NCI-H2227 (cell line): ENCODE measurements around the gene FSTL5.

Source experiments
- DNase-seq: peaks from one replicate; lab custom pipeline; 2025; ENCODE audit not compliant: unreplicated experiment; lab: John Stamatoyannopoulos, UW

FSTL5 gene

GRCh38 chr4:161585011-161585410 is 578.8 kb downstream of the FSTL5 start:
- no peak for DNase-seq

DNA sequence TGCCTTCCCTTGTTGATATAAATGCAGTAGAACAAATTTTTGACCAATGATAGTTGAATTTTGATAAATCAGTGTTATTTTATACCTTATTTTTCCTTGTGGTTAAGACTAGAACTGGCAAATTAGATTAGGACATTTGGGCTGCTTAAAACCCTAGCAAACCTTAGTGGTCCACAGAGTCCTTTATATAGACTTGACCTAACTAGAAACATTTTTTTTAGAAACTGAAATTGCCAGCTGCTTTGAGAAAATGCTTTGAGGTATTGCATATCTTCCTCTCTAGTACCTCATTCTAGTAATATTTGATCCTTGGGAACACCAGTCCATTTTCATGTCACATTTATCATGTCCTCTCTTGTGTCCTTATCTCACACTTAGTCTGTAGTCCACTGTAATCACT is 580.3 kb downstream of the FSTL5 start:
- no peak for DNase-seq

DNA sequence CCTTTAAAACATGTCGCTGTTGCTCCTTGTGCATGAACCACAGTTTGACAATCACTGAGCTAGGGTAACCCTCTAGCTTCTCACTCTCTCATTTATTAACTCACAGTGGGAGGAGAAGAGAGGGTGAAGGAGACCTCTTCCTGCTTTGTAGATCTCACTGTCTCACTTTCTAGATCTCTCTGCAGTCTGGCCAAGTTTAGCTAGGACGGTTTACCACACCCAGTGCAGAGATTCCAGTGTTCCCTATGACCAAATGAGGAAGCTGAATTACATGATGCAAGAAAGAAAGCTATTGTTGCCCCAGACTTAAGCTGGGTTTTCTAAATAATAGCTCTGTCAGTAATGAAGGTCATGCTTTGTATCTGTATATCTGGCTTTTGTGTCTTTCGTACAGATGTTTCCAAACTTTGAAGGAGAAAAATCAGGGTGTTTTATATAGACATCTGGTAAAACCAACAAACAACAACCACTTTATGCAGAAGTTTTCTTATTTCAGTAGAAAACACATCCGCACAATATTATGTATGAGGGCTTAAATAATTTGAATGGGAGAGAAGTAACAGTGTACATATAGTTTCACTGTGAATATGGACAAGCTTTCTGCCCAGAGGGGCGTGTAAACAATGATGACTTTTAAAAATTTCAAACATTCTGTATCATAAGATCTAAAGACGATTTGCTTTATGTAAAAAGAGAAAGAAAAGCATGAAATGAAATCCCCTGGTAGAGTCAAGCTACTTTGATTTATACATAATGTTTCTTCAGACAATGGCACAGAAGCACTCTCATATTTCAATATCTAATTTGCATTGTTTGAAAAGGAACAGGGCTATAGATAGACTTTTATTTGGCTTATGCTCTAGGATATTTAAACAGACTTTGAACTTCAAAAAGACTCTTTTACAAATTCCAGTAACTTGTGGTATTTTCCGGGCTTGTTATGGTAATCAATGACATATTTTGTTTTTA is 582.3 kb downstream of the FSTL5 start:
- DNase-seq = no peak

DNA sequence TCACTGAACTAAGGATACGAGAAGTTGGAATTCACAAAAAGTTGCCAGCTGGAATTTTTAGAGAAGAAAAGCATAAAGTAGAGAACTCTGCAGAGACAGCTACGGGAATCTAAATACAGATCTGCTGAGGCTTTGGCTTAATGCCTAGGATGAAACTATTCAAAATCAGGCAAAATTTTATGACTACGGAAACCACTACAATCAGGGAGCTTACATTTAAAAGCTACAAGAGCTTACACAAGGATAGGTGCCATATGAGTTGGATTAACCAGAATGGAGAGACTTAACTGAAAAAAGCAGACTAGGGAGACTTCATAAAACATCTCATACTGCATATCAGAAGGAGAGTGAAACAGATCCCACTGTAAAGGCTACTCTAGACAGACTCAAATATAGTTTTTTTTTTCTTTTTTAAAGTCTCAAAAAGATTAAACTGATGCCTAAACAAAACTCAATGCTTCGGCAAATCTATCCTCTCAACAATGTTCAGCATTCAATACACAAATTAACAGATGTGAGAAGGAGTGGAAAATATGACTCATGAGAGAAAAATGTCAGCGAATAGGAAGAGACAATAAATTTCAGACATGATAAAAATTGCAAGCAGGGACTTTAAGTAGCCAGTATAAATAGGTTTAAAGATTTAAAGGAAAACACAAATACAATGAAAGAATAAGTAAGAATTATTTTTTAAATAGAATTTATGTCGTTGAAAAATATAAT is 586.1 kb downstream of the FSTL5 start:
- no peak for DNase-seq

GRCh38 chr4:161573836-161574235 is 590.0 kb downstream of the FSTL5 start:
- no peak for DNase-seq

DNA sequence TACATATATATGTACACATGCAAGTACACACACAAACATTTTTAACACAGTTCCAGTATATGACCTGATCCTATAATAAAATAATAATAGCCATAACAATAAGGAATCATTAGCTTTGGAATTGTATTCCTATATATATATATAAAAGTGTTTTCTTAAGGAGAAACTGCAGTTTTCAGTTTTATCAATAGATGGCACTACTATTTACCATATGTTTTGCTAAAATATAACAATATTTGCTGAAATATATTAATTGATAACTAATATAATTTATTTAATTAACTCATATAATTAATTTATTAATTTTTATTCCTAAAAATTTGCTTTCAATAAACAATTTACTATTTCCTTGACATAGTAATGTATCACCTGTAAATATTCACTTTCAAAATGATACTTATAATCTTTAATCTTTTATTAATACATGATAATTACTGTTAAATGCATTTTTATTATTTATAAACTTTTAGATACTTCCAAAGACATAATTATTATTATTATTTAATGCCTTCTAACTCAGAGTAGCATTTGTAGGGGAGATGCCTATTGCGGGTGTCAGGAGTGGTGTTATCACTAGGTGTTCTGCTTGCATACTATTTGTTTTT is 599.5 kb downstream of the FSTL5 start:
- DNase-seq = no peak

DNA sequence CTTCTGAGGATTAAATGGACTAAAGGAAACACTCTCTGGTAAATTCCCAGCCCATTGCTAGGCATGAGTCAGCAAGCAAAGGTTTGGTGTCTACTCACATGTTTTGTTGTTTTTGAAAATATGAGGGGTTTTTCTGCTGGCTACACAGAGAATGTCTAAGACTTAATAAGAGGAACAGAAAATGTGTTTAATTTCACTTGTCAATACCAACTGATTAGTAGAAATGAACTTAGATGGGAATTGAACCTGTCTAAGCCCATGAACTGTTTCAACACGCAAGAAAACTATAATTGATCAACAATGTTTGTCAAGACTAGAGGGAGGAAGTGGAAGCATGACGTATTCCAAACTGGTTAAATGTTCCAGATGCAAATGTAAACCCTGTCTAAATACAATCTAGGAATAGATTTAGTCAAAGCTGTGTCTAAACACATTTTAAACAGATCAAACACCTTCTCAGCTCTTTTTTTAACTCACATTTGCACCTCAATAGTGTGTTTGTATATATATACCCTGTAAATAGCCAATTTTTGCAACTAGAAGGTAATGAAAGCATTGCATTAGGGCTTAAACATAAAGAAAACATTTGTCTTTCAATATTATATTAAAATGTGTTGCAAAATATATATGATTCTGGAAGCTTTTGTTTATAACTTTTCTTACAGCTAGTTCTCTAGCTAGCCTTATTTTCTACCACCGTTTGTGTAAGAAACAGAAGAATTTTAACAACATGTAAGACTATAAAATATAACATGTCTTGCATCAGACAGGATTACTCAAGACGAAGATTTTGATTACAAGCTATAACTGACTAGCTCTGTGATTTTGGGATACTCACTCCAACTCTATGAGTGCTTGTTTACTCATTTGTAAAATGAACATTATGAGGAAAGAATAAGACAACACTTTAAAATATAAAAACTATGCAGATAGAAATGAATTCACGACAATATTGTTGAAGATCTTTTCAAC is 607.8 kb downstream of the FSTL5 start:
- DNase-seq = no peak

GRCh38 chr4:161554372-161554990 is 609.3 kb downstream of the FSTL5 start:
- DNase-seq = no peak

- DNase-seq = no peak
Observed at GRCh38 chr4:161546902-161547301, 616.9 kb downstream of the FSTL5 start.

GRCh38 chr4:161540265-161540664 is 623.5 kb downstream of the FSTL5 start:
- DNase-seq = no peak

DNA sequence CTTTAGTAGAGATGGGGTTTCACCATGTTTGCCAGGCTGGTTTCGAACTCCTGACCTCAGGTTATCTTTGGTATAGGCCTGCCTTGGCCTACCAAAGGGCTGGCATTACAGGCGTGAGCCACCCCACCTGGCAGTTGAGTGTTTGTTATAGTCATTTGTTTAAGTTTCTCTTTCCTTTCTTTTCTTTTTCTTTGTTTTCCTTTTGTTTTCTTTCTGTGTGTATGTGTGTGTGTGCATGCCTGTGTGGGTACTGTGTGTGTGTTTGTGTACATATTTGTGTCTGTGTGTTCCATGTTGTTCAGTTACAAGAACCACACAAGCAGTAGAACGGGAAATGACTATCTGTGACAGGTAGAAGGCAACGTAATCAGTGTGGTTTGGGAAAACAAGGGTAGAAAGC is 624.9 kb downstream of the FSTL5 start:
- no peak for DNase-seq

DNA sequence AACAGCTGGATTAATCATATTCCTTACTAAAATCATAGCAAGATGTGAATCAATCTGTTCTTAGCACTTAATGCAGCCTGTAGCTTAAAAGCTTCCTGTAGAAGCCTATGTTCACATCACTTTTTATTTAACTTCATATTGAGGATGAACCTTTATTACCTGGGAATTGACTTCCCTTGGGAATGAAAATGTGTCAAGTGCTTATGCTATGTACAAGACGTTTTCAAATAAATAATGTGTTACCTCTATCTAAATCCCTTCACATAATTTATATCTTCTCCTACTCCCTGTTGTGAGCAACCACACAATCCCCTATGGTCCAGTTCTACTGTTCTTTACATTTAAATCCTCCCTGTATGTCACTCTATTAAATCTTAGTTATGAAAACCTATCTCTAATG is 633.1 kb downstream of the FSTL5 start:
- no peak for DNase-seq

GRCh38 chr4:161525121-161525520 is 638.7 kb downstream of the FSTL5 start:
- no peak for DNase-seq

GRCh38 chr4:161522031-161522430 is 641.8 kb downstream of the FSTL5 start:
- no peak for DNase-seq

- DNase-seq = no peak
Observed at GRCh38 chr4:161519611-161520010, 644.2 kb downstream of the FSTL5 start.

DNA sequence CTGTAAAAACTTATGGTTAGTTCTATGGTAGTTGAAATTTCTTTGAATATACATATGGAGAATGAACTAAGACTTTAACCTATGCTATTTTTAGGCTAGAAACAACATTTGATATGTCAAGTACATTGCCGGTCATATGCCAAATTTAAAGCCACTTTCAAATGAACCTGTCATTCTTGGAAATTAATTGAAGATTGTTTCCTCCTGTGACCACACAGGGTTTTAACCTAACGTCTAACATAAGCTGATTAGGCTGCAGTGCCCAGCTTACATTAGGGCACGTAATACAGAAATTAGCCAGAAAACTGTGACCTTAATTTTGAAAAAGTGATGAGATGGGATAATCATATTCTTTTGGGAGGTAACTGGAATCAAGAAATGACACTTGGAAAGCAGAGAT is 645.9 kb downstream of the FSTL5 start:
- DNase-seq = no peak

DNA sequence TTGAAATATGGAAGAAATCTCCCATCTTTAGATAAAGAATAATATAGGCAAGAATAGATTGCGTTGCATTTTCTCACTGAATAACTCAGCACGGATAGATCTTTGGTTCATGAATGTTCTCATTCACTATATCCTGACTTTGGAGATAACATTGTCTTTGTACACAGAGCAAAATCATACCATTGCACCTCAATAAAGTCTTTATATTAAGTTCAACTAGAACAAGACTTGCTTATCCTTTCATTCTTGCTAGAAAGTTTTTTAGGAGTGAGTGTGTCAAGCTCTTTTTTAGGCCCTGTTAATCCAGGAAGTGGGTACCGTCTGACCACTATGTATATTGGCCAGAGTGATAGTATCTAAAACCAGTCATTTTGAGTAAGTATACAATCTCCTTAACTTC is 658.7 kb downstream of the FSTL5 start:
- no peak for DNase-seq

DNA sequence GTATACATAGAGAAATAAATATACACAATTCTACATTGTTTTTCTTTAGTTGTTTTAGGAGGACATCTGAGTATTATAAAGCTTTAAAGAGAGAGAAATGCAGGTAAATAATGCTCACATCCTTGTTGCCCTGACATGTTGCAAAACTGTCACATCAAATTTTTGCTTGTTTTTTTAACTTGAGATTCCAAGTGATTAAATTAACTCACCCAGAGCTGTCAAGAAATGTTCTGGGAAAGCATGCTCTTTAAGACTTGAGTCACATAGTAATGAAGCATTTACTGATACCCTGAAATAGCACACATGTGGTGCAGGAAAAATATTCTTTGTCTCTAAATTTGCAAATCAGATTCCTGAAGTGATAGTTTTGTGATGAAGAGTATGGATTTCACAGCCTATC is 665.6 kb downstream of the FSTL5 start:
- DNase-seq = no peak

DNA sequence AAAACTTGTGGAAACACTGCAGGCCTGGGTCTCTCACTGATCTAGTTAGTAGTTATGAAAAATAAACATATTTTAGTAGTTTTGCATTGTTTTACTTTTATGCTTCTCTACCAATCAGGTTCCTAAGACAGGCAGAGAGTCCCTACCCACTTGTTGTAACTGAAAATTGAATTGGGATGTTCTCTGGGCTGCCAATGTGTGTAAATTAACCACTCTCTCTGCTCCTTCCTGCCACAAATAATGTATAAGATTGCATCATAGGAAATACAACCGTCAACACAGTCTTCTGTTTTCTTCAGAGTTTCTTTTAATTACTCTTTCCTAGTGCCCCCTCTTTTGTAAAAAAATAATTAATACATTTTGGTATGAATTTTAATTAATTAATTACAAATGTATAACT is 677.3 kb downstream of the FSTL5 start:
- no peak for DNase-seq

DNA sequence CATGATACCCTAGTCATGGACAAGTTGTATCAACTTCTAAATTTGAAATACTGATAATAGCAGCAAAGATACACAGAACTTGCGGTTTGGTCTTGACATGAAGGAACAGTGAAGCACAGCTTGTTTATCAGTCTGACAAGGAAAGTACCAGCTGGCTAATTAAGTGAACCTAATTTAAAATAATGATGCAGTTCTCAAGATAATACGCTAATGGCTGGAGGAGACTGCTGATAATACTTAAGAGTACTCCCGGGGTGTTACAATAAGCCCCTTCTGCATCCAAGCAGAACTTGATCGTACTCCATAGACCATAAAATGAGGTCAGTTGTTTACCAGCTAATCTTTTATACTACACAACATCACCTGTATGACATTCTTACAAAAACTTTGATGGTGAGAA is 697.5 kb downstream of the FSTL5 start:
- DNase-seq = no peak
